Activated CD4-positive, alpha-beta memory T cell treated with anti-CD3 and anti-CD28 coated beads for 36 hours (primary cell): Measurements from ENCODE around the gene KRTAP15-1. TPM values are rescaled to one million over a fixed set of nuclear protein-coding genes. Genes with fewer than 3 reads are reported as not detected.
A peak's percentile ranks its signal among the peaks of the same experiment; 100 is the strongest.

ENCODE experiments used
- CTCF ChIA-PET: fragments of 350-600 bp; sonication (Branson Sonifier 250); formaldehyde crosslinking; loops from one replicate; lab custom pipeline; 2021; ENCODE audit warnings: antibody characterized with exemption, inconsistent platforms; lab: Charles Lee
- POLR2A ChIA-PET: fragments of 350-600 bp; sonication (Branson Sonifier 250); formaldehyde crosslinking; loops from one replicate; lab custom pipeline; 2021; ENCODE audit warnings: antibody characterized with exemption; lab: Charles Lee
- DNase-seq: peaks from one replicate; pipeline ENCODE4 v3.0.0-alpha.2; 2020
- H3K27ac Mint-ChIP-seq: one replicate; pipeline ENCODE4 v1.8.0; 2021; ENCODE audit warnings: mixed read lengths
- H3K27me3 Mint-ChIP-seq: one replicate; pipeline ENCODE4 v1.8.0; 2021; ENCODE audit warnings: mixed read lengths
- H3K36me3 Mint-ChIP-seq: one replicate; pipeline ENCODE4 v1.8.0; 2021; ENCODE audit warnings: mixed read lengths
- H3K4me1 Mint-ChIP-seq: one replicate; pipeline ENCODE4 v1.8.0; 2021; ENCODE audit warnings: low read depth, mixed read lengths
- H3K4me3 Mint-ChIP-seq: one replicate; pipeline ENCODE4 v1.8.0; 2021; ENCODE audit warnings: mild to moderate bottlenecking, mixed read lengths
- H3K9me3 Mint-ChIP-seq: one replicate; pipeline ENCODE4 v1.8.0; 2021; ENCODE audit warnings: mixed read lengths
- intact Hi-C: fragments of 100-400 bp; cut with micrococcal nuclease; formaldehyde crosslinking; loops from one replicate; pipeline ENCODE4 v1.15.1; 2023
- total RNA-seq, 2 experiments: library from RNA; stranded (reverse); gene quantifications; one replicate each; pipeline ENCODE4 v1.2.3, GENCODE V29; 2021

The KRTAP15-1 gene
- total RNA-seq = not detected

- Mint-ChIP-seq H3K36me3 (no peaks in the 10 kb centered on the region), H3K4me1 (no peaks in the 10 kb centered on the region), H3K27me3 (no peaks in the 10 kb centered on the region), H3K4me3 (no peak within 1 kb of the TSS), H3K27ac (no peak within 1 kb of the TSS), H3K9me3 (no peaks in the 10 kb centered on the region)
- no peak for DNase-seq
- ChIA-PET CTCF (no interaction called here), POLR2A (no interaction called here)
- intact Hi-C loops = no loop called here
Observed at GRCh38 chr21:30439975-30440374, at the start of gene KRTAP15-1. KRTAP15-1 (plus strand) TSS chr21:30440275; CDS start chr21:30440328, 53 bp downstream.

GRCh38 chr21:30391492-30392025, 48.5 kb upstream of the KRTAP15-1 start:
- intact Hi-C loops = no loop called here
- H3K9me3 Mint-ChIP-seq = peaks cover 4% of the 10 kb centered on the region
- H3K27ac Mint-ChIP-seq = no peak overlapping the region
- no peak for DNase-seq
- H3K36me3 Mint-ChIP-seq = no peaks in the 10 kb centered on the region
- no peaks in the 10 kb centered on the region for H3K4me1 Mint-ChIP-seq
- H3K27me3 Mint-ChIP-seq = no peaks in the 10 kb centered on the region
- CTCF ChIA-PET = no interaction called here
- H3K4me3 Mint-ChIP-seq = no peak overlapping the region
- POLR2A ChIA-PET = no interaction called here

- Mint-ChIP-seq H3K27me3 (peaks cover 5% of the 10 kb centered on the region), H3K4me1 (no peaks in the 10 kb centered on the region), H3K4me3 (no peak within 1 kb of the TSS), H3K9me3 (no peaks in the 10 kb centered on the region), H3K27ac (no peak within 1 kb of the TSS), H3K36me3 (no peaks in the 10 kb centered on the region)
- ChIA-PET POLR2A (no interaction called here), CTCF (no interaction called here)
- intact Hi-C loops = no loop called here
- no peak for DNase-seq
Observed at GRCh38 chr21:30395731-30396130, 44.3 kb upstream of the KRTAP15-1 start, which contains the start of gene KRTAP13-1. KRTAP13-1 (plus strand) TSS chr21:30396031; CDS start chr21:30396087, 56 bp downstream.

- Mint-ChIP-seq H3K4me1 (no peaks in the 10 kb centered on the region), H3K36me3 (no peaks in the 10 kb centered on the region), H3K27me3 (peaks cover 4% of the 10 kb centered on the region), H3K27ac (no peak overlapping the region), H3K4me3 (no peak overlapping the region), H3K9me3 (peaks cover 8% of the 10 kb centered on the region)
- ChIA-PET CTCF (interaction anchor here (1.1 kb wide), 1 partner anchor 24 kb away, joined by 3 read pairs; no protein-coding TSS in a partner anchor), POLR2A (interaction anchor here (0.6 kb wide), 1 partner anchor 64 kb away, joined by 3 read pairs; no protein-coding TSS in a partner anchor)
- intact Hi-C loops = loop anchor here (2.0 kb wide), 1 partner anchor 68 kb away; no protein-coding TSS in a partner anchor
- DNase-seq = peak; percentile 10
Observed at GRCh38 chr21:30408782-30409494, 31.1 kb upstream of the KRTAP15-1 start.

GRCh38 chr21:30415993-30416392, 24.1 kb upstream of the KRTAP15-1 start:
- no peaks in the 10 kb centered on the region for H3K4me1 Mint-ChIP-seq
- H3K36me3 Mint-ChIP-seq = no peaks in the 10 kb centered on the region
- DNase-seq = no peak
- intact Hi-C loops = no loop called here
- POLR2A ChIA-PET = no interaction called here
- CTCF ChIA-PET = interaction anchor here (0.6 kb wide), 1 partner anchor 18 kb away, joined by 3 read pairs; no protein-coding TSS in a partner anchor
- H3K4me3 Mint-ChIP-seq = no peak overlapping the region
- no peak overlapping the region for H3K27ac Mint-ChIP-seq
- H3K9me3 Mint-ChIP-seq = peaks cover 2% of the 10 kb centered on the region
- H3K27me3 Mint-ChIP-seq = no peaks in the 10 kb centered on the region

- Mint-ChIP-seq H3K4me3 (no peak within 1 kb of the TSS), H3K27ac (no peak within 1 kb of the TSS), H3K36me3 (no peaks in the 10 kb centered on the region), H3K4me1 (no peaks in the 10 kb centered on the region), H3K9me3 (no peaks in the 10 kb centered on the region), H3K27me3 (no peaks in the 10 kb centered on the region)
- no peak for DNase-seq
- POLR2A ChIA-PET = no interaction called here
- CTCF ChIA-PET = interaction anchor here (1.0 kb wide), 1 partner anchor 8 kb away, joined by 4 read pairs; no protein-coding TSS in a partner anchor
- intact Hi-C loops = no loop called here
Observed at GRCh38 chr21:30425826-30426225, 14.2 kb upstream of the KRTAP15-1 start, which contains the start of gene KRTAP13-3. KRTAP13-3 (minus strand) TSS chr21:30425926; CDS start chr21:30425912, 14 bp downstream.

GRCh38 chr21:30426731-30427130, 13.3 kb upstream of the KRTAP15-1 start:
- Mint-ChIP-seq H3K27ac (no peak overlapping the region), H3K27me3 (no peaks in the 10 kb centered on the region), H3K9me3 (no peaks in the 10 kb centered on the region), H3K36me3 (no peaks in the 10 kb centered on the region), H3K4me3 (no peak overlapping the region), H3K4me1 (no peaks in the 10 kb centered on the region)
- CTCF ChIA-PET = no interaction called here
- intact Hi-C loops = no loop called here
- no peak for DNase-seq
- POLR2A ChIA-PET = no interaction called here

- CTCF ChIA-PET = no interaction called here
- Mint-ChIP-seq H3K9me3 (no peaks in the 10 kb centered on the region), H3K27me3 (peaks cover 1% of the 10 kb centered on the region), H3K27ac (no peak within 1 kb of the TSS), H3K4me3 (no peak within 1 kb of the TSS), H3K4me1 (no peaks in the 10 kb centered on the region), H3K36me3 (no peaks in the 10 kb centered on the region)
- intact Hi-C loops = no loop called here
- DNase-seq = no peak
- POLR2A ChIA-PET = no interaction called here
Observed at GRCh38 chr21:30430170-30430655, 9.9 kb upstream of the KRTAP15-1 start, which contains the start of gene KRTAP13-4. KRTAP13-4 (plus strand) TSS chr21:30430220; CDS start chr21:30430276, 56 bp downstream.

GRCh38 chr21:30434033-30434631, 5.9 kb upstream of the KRTAP15-1 start:
- peak; percentile 29 for DNase-seq
- Mint-ChIP-seq H3K36me3 (no peaks in the 10 kb centered on the region), H3K4me3 (no peak overlapping the region), H3K9me3 (no peaks in the 10 kb centered on the region), H3K27ac (no peak overlapping the region), H3K4me1 (no peaks in the 10 kb centered on the region), H3K27me3 (peaks cover 1% of the 10 kb centered on the region)
- intact Hi-C loops = no loop called here
- POLR2A ChIA-PET = no interaction called here
- CTCF ChIA-PET = interaction anchor here (0.6 to 1.8 kb wide), 5 partner anchors 8 to 93 kb away, joined by 3 to 6 read pairs (median 4); partner anchors contain the start of gene KRTAP13-3

GRCh38 chr21:30437010-30437565, 3.0 kb upstream of the KRTAP15-1 start:
- POLR2A ChIA-PET = no interaction called here
- DNase-seq = no peak
- H3K4me1 Mint-ChIP-seq = no peaks in the 10 kb centered on the region
- intact Hi-C loops = no loop called here
- no peaks in the 10 kb centered on the region for H3K9me3 Mint-ChIP-seq
- CTCF ChIA-PET = no interaction called here
- H3K27me3 Mint-ChIP-seq = peaks cover 1% of the 10 kb centered on the region
- no peak overlapping the region for H3K27ac Mint-ChIP-seq
- H3K4me3 Mint-ChIP-seq = no peak overlapping the region
- H3K36me3 Mint-ChIP-seq = no peaks in the 10 kb centered on the region

- H3K36me3 Mint-ChIP-seq = no peaks in the 10 kb centered on the region
- H3K4me3 Mint-ChIP-seq = no peak overlapping the region
- peaks cover 2% of the 10 kb centered on the region for H3K27me3 Mint-ChIP-seq
- intact Hi-C loops = no loop called here
- no peak overlapping the region for H3K27ac Mint-ChIP-seq
- no peaks in the 10 kb centered on the region for H3K9me3 Mint-ChIP-seq
- DNase-seq = no peak
- POLR2A ChIA-PET = no interaction called here
- CTCF ChIA-PET = no interaction called here
- no peaks in the 10 kb centered on the region for H3K4me1 Mint-ChIP-seq
Observed at GRCh38 chr21:30443226-30443625, 3.2 kb downstream of the KRTAP15-1 start.

- Mint-ChIP-seq H3K4me1 (no peaks in the 10 kb centered on the region), H3K27me3 (peaks cover 2% of the 10 kb centered on the region)
- CTCF ChIA-PET = no interaction called here
Observed at GRCh38 chr21:30444204-30444603, 4.1 kb downstream of the KRTAP15-1 start.

More at GRCh38 chr21:30444204-30444603, 4.1 kb downstream of the KRTAP15-1 start:
- intact Hi-C loops = no loop called here
- H3K27ac Mint-ChIP-seq = no peak overlapping the region
- POLR2A ChIA-PET = no interaction called here
- no peak for DNase-seq
- H3K4me3 Mint-ChIP-seq = no peak overlapping the region
- H3K36me3 Mint-ChIP-seq = no peaks in the 10 kb centered on the region
- no peaks in the 10 kb centered on the region for H3K9me3 Mint-ChIP-seq
